GM19239 (cell line): ENCODE data around the gene CHCHD10.

Experiments used
- DNase-seq: peaks from one replicate; pipeline ENCODE4 v3.0.0; 2011; ENCODE audit warnings: low spot score; ENCODE audit not compliant: insufficient read length
- FAIRE-seq: peaks from 2 replicates; lab custom pipeline; 2011; peaks lifted over from hg19 to GRCh38; lab: Jason Lieb, UNC

Gene CHCHD10

DNA sequence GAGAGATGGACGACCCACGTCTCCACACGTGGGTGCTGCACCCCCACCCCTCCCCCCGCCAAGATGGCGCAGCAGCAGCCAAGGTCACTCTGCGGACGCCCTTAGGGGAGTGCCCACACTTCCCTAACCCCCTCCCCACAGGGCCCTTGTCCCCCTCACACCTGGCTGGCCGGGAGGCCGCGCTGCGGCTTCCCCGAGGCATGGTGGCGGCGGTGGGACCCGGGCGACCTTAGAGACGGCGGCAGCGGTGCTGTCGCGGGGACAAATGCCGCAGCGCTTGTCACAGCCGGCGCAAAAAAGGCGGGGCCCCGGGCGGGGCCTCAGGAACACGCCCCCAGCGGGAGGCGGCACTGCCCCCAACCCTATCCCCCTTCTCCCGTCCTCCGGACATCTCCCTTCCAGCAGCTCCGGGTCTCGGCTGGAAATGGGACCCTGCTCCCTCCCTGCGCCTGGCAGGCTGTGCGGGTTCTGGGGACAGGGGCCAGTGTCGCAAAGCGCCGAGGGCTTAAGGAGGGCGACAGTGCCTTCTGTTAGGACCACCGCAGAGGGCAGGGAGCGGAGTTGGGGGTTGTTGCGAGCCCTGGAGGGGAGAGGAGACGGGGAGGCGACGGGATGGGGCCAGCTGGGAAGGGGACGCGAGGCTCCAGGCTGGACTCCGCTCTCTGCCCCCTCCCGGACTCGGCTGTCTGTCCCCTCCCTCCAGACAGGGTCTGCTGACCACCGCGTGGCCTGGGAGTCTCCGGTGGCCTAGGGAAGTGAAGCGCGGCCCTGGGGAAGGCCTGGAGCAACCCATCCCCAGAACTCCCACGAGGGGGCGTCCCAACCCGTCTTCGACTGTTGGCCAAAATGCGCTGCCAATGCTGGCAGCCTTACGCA, at the start of gene CHCHD10:
Gene CHCHD10, minus strand, starts transcription at position 300 of the 876 bp plus-strand sequence. Its CDS starts 98 bp downstream, at position 202.
- DNase-seq (peak; percentile 86), FAIRE-seq (peak; percentile 83)

DNA sequence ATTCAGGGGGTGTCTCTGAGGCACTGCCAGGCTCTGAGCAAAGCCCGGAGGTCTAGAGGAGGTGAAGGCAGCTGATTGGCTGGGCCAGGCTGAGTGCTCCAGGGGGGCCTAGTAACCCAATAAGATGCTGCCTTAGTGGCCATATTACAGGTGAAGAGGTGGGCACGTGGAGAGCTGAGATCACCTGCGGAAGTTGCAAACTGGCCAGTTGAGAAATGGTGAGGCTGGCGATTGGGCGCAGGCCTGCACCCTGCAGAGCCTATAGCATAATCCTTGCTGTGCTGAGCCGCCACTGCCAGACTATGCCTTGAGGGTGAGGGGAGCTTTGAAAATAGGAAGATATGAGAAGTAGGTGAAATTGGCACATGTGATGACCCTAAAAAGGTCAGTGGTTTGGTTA, 49.4 kb upstream of the CHCHD10 start:
- FAIRE-seq, result no peak
- DNase-seq, result no peak

DNA sequence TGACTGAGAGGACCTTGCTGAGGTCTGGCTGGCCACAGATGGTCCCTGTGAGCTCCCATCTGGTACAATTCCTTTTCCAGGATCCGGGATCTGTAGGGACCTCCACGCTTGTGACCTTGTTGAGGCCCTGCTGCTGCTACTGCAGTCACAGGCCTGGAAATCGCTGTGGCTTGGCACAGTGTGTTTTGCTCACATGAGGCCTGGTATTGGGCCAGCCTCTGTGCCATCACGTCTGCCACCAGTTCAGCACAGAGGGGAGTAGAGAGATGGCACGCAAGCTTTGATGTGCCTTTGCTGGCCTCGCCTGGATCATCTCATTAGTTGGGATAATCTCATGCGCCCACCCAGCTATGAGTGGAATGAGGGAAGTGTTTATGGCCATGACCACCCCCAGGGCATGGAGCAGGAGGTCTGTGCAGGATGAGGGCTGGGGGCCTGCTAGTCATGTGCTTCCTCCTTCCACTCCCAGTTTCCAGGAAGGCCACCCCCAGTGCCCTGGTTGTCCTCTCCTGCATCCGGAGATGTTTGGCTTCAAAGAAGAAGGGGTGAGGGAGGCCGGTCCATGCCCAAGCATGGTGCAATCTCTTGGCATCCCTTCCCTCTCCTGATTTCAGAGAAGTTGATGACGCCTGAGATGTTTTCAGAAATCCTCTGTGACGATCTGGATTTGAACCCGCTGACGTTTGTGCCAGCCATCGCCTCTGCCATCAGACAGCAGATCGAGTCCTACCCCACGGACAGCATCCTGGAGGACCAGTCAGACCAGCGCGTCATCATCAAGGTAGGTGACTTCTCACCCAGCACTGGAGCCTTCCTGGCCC, 48.6 kb upstream of the CHCHD10 start:
- FAIRE-seq (no peak), DNase-seq (no peak)

DNA sequence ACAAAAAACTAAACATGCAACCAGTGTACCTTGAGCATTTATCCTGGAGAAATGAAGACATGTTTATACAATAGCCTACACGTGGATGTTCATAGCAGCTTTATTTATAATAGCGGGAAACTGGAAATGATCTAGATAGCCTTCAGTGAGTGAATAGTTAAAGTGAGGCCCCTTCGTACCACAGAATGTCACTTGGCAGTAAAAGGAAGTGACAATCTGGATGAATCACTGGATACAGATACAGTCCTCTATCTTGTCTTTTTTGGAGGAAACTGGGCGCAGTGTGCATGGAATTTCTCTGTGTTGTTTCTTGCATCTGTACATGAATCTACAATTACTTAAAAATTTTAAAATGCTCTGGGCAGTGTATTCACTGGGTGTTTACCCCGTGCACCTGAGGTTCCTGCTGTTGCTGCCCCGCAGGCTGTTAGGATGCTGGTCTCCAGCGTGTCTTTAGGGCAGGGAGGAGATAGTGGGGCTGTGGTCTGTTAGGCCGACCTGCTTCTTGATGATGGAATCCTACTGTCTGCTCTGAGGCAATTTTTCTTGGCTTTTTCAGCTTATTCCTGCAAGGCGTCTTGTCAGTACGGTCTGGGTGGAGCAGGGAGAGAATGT, 47.9 kb upstream of the CHCHD10 start:
- FAIRE-seq, result no peak

DNA sequence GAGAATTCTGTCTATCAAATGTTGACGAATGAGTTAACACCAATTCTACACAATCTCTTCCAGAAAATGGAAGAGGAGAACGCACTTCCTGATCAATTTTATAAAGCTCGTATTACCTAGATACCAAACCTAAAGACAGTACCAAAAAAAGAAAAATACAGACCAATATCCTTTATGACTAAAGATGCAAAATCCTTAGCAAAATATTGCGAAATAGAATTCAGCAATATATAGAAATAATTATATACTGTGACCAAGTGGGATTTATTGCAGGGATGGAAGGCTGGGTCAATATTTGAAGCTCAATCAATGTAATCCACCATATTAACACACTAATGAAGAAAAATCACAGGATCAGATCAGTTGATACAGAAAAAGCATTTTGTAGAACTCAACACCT, 44.6 kb upstream of the CHCHD10 start:
- FAIRE-seq, result no peak
- DNase-seq, result no peak

More for the DNA sequence above, 47.9 kb upstream of the CHCHD10 start:
- no peak for DNase-seq

DNA sequence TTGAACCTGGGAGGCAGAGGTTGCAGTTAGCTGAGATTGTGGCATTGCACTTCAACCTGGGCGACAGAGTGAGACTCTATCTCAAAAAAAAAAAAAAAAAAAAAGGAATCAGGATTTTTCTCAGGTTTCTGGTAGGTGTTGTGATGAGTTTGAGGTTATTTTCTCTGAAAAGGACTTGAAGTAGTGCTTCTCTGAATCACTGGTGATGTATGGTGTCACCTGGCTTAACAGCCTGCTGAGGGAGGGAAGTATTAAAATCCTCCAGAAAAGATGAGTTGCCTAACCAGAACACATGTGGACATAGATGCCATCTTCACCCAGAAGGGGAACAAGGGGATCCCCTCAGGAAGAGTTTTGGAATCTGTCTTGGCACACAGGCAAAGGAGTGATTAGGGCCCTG, 39.1 kb upstream of the CHCHD10 start:
- DNase-seq (no peak), FAIRE-seq (no peak)

DNA sequence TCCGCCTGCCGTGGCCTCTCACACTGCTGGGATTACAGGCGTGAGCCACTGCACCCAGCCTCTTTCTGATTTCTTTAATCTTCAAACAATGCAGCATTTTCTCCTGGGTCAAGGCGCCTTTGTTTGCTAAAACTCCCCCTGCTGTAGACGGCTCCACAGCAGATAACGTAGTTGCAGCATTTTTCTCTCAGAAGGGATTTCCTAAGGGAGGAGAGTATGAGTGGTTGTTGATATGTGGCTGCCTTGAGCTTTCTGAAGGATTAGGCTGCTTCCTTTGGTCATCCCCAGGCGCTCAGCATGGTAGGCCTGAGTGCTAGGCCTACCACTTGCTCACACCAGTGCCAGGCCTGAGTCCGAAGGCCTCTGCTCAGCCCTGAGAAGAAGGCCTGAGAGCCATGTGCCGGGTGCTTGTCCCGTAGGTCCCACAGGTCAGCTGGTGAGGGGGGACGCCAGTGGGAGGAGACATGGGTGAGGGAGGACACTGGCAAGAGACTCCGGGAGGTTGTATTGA, 37.1 kb upstream of the CHCHD10 start:
- DNase-seq, result no peak
- FAIRE-seq, result no peak

DNA sequence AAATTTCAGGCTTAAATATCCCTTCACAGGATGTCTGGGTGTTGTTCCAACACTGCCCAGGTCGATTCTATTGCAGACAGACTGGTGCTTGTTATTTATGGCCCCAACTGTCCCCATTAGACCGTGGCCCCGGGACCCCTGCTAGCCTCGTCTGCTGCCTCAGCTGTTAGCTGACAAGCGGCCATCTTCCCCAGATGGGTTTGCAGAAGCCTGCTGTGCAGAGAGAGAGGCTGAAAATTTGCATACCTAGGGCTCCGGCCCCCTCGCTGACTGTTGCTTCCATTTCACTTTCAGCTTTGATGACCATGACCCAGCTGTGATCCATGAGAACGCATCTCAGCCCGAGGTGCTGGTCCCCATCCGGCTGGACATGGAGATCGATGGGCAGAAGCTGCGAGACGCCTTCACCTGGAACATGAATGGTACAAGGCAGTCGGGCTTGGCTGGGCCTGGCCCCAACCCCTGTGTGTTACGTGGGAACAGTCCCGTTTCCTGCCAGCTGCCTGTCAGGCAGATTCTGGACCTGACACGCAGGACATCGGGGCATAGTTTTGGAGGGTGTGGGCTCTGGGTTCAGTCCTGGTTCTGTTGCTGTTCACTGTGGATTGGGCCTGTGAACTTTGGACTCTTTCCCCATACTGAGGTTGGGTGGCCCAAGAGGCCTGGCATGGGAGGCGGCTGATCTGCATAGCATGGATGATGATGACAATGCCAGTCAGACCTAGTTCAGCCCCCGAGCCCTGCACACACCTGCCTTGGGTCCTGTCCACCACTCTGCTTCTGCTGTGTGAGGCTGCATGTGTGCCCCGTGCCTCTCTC, 35.4 kb upstream of the CHCHD10 start:
- DNase-seq (no peak), FAIRE-seq (peak; percentile 81)

DNA sequence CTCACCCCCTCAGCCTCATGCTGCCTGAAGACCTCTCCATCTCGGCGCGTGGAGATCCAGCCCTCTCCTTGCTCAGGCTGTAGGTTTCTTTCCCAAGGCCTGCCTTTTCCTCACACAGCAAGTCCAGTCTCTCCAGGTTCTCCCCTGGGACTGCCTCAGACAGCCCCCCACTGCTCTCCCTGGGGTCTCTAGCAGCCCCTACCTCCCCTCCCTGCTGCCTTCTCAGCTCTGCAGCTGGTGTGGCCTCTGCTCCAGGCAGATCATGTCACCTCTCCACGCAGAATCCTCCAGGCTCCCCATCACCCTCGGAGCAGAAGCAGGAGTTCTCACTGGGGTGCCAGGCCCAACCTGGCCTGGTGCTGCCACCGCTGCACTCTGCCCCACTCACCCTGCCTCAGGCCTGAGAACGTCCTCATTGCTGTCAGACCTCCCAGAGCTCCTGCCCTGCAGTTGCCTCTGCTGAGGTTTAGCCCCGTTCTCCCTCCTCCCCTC, 34.2 kb upstream of the CHCHD10 start:
- DNase-seq, result no peak
- FAIRE-seq, result no peak

DNA sequence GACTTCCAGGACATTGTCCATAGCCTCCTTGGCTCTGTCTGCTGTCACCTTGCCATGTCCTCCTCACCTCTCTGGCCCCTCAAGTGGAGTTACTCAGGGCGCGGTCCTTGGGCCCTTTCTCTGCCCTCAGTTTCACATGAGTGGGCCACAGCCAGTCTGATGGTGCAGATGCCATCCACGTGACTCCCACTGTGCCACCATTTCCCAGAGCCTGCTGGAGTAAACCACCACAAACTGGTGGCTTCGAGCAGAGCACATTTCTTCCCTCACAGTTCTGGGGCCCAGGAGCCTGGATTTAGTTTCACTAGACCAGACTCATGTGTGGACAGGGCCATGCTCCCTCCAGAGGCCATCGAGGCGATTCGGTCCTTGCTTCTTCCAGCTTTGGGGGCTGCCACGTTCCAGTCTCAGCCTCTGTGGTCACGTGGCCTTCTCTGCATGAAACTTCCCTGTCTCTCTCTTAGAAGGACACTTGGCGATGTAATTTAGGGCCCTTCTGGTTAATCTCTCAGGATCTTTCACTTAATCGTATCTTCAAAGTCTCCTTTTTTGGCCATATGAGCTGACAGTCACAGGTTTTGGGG, 33.6 kb upstream of the CHCHD10 start:
- FAIRE-seq, result no peak
- DNase-seq, result no peak

DNA sequence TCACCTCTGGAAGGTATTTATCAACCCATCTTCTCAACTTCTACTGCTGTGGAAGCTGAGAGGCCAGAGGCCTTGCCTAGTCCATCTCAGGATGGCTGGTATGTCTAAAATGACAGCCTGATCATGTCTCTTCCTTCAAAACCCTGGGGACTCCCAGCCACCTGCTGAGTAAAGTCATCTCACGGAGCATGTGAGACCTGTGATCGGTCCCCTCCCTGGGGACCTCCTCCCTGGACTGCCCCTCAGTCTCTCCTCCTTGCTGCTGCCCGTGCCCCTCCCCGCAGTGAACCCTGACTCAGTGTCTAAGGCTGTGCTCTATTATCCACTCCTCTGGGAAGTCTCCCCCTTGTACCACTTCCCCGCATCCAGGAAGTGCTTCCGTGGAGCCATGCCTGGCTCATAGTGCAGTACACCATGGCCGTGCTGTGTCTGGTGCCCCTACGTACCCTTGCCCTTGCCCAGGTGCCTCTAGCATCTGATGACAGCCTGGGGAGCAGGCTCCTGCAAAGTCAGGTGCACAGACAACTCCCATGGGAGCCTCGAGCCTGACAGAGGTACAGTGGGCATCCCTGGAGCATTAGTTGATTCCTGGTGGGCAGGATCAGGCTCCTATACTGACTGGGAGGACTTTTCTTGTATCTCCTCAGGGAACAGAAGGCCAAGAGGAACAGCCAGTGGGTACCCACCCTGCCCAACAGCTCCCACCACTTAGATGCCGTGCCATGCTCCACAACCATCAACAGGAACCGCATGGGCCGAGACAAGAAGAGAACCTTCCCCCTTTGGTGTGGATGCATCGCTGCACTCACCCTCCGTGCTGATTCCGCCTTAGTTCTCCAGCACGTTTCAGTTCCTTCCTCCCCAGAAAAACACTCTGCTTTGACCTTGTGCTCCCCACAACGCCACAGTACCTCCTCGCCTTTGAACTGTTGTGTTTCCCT, 32.8 kb upstream of the CHCHD10 start:
- FAIRE-seq (peak; percentile 95), DNase-seq (peak; percentile 58)

DNA sequence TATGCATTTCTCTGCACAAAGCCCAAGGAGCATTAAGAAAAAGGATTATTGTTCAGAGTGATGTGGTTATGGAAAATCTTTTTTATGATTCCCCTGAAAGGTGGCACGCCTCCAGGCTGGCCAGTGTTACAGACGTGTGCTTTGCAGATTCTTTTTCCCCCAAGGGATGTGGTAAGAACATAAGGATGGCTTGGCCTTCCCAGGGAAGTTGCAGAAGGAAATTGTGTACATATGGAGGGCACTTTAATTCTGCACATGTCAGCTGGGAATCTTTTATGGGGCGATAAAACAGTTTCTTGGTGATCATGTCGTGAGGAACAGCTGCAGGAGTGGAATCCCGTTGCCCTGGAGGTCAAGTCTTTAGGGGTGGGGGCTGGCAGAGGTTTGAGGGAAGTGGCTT, 28.7 kb upstream of the CHCHD10 start:
- DNase-seq (no peak), FAIRE-seq (no peak)

DNA sequence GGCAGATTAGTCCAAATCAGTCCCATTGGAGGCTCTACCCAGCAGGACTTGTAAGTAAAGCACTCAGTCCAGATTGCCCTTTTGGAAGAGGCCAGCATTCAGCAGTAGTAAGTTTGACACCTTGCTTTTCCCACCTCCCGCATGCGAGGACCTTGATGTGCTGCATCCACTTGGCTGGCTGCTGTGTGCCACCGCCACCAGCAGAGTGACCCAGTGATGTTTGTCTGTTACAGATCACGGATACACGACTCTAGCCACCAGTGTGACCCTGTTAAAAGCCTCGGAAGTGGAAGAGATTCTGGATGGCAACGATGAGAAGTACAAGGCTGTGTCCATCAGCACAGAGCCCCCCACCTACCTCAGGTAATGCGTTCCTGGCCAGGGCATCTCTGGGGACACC, 25.6 kb upstream of the CHCHD10 start:
- no peak for DNase-seq
- FAIRE-seq, result no peak

DNA sequence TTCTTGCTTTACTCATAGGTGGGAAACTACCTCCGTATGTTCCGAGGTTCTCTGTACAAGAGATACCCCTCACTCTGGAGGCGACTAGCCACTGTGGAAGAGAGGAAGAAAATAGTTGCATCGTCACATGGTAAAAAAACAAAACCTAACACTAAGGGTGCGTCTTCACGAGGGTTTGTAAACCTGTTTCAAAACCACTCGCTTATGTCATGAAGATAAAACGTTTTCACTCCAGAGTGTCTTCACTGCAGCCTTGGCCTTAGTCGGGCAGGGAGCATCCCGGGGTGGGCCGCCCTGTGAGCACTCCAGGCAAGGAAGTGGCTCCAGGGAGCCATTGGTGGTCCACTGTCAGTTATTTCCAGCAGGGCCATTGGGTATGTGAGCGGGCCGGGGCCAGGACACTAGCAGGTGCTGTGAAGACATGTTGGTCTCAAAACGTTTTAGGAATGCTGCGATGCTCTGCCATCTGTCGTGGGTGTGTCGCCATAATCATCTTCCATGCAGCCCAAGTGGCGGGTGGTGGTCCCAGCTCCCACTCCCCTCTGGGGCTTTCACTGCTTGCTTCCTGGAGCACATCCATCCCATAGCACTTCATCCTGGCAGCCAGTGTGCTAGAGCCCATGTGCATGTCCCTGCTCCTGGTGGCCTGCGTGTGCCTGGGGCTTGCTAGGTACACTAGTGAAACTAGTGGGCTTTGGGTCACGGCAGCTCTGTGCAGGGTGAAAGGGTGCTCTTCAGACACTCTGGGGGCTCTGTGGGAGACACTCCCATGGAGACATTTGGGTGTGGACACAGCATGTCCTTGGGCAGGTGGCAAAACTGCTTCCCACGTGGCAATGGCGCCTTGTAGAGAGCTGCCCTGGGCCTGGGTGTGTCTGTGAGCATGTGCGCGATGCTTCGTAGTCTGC, 24.2 kb upstream of the CHCHD10 start:
- FAIRE-seq (no peak), DNase-seq (no peak)

DNA sequence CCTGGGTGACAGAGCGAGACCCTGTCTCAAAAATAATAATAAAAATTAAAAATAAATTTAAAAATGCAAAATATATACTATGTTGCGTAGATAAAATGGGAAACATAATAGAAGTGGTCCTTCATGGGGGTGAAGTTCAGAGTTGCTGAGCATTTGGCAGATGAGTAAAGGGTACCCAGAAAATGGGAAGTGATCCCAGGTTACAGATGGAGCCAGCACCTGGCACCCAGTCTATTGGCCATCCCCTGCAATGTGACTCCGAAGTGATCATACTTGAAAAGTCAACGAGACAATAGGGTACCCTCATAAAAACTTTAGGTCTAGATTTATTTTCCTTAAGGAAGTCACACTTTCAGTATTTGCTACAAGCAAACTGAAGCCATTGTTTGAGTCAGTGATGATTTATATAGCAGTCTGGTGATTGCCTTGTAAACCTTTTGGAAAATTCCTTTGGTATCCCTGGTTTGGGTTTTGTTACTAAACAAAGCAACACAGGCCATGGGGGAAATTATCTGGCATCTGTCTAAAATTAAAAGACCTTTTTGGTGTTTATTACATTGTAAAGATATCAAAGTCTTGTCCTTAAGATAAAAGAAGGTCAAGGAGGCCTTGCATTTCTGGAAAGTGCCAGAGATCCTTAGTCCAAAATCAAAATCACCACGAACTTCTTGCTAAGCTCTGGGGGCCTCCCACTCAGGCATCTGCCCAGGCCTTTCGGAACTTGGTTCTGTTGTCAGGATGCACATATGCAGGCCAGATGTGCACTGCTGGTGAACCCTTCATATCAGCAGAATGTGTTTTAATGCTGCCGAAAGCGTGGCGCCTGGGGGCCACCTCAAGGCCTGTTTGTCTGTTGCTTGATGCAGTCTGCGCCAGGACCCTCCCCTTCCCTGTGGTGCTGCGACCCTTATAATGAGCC, 23.3 kb upstream of the CHCHD10 start:
- FAIRE-seq (no peak), DNase-seq (no peak)

DNA sequence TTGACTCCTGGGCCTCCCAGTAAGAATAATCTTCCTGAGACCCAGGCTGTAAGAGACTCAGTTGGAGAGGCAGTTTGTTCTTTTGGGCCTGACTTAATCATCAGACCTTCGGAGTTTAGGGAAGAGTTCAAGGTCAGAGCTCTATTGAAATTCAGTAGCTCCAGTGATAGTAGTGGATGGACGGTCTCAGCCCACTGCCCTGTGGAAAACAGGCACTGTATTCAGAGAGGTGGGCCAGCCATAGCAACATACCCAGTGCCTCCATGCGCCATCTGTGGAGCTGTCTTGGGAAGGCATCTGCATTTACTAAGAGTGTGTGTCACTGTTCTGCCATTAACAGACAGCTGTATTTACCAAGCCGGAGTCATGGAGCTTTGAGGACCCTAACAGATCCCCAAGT, 21.9 kb upstream of the CHCHD10 start:
- FAIRE-seq, result no peak
- DNase-seq, result no peak
